ENCODE results near the gene HMCN2.

The HMCN2 gene

DNA sequence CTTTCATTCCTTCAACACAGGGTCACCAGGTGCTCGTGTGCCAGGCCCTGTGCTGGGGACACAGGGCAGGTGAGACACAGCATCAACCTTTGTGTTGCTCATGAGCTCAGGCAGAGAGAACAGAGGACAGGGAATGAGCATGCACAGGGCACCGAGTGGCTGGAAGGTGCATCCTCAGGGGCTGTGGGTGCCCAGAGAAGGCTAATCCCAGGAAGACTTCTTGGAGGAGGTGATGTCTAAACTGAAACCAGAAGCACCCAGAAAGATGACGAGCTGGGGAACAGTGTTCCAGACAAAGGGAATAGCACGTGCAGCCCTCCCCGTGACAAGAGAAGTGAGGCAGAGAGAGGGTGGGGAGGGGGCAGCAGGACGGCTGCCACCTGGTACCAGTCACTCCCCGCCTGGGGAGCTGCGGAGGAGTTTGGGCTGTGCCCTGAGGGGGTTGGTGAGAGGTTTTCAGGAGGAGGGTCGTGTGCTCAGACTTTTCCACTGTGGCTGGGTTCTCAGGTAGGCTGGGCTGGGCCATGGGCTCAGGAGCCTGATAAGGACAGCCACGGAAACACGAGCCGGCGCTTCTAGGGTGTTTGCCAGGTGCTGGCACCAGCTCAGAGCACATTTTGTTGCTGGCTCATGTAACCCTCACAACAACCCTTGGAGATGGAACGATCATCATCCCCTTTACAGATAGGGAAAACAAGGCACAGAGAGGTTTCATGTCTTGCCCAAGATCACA is 46.0 kb downstream of the HMCN2 start:
- no peak for DNase-seq

DNA sequence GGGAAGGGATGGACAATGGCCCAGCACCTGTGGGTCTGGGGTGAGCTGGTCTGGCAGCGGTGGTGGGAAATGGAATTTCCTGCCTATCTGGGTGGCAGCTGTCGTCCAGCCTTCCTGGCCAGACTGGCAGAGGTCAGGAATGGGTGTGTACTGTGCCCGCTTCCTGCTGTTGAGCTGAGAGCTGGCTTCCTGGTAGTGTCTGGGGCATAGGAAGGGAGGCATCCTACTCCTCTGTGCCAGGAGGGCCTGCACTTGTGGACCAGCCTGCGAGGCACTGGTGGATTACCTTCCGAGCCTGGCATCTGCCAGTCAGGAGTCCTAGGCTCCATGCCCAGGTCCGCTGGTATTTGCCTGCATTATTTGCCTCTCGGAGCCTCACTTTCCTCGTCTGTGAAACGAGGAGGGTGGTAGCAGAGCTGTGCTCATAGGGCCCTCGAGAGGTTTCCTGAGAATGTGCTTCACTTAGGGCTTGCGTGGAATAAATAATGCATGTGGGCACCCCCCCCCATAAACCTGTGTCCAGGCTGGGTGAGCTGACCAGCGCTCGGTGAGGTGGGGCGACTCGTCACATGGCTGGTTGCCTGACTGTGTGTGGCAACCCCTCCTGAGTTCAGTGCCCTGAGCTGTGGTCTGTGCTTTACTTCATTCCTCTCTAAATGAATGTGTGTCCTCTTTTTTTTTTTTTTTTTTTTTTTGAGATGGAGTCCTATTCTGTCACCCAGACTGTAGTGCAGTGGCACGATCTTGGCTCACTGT is 47.7 kb downstream of the HMCN2 start:
- no peak for DNase-seq

DNA sequence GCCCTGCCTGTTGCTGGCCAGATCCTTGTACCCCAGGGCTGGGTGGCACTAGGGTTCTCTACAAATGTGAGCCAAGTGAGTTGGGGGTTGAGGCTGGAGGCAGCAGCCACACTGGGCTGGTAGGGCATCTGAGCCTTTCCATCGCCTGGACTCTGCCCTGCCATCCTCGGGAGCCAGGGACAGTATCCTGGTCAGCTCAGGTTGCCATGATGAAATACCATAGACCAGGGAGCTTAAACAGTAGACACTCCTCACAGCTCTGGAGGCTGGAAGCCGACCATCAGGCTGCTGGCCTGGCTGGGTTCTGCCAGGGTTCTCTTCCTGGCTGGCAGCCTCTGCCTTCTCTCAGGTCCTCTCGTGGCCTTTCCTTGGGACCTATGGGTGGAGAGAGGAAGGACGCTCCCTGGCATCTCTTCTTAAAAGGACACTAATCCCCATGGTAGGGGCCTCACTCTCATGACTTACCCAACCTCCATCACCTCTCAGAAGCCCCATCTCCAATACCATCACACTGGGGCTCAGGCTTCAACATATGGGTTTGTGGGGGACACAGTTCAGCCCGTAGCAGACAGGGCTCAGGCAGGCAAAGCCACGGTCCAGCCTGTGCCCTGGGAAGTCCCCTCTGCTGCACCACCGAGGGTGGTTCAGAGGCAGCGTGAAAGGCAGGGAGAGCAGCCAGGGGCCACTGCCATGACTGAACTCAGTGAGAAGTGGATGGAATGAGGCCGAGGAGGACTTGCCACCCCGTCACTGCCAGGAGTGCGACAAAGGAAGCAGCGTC is 50.1 kb downstream of the HMCN2 start:
- DNase-seq: no peak

DNA sequence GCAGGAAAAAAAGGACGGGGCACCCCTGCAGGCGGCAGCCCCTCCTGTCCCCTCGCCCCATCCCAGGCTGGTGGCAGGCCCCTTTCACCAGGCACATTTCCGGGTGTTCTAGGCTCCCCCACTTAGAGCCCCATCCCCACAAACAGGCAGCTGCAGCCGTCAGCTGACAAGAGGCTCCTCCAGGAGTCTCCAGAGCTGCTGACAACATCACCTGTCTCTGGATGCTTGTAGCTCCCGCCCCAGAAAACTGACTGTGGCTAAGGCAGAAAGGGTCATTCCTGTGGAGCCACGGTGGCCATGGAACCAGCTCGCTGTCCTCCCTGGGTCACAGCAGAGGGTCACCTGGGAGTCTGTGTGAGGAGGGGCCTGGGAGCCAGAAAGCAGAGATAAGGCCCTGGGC is 50.9 kb downstream of the HMCN2 start:
- no peak for DNase-seq

DNA sequence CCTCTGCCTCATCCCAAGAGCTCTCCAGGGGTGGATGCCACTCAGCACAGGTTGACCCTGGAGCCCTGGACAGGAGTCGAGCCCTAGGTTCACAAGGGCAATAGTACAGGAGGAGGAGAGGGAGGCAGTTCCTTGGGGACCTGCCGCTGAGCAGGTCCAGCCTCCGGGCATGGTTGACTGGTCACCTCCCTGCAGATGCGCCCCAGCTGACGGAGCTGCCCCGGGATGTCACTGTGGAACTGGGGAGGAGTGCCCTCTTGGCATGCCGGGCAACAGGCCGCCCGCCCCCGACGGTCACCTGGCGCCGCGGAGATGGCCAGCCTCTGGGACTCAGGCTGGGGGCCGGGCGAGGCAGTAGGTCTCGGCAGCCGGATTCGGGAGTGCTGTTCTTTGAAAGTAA is 53.7 kb downstream of the HMCN2 start:
- no peak for DNase-seq

DNA sequence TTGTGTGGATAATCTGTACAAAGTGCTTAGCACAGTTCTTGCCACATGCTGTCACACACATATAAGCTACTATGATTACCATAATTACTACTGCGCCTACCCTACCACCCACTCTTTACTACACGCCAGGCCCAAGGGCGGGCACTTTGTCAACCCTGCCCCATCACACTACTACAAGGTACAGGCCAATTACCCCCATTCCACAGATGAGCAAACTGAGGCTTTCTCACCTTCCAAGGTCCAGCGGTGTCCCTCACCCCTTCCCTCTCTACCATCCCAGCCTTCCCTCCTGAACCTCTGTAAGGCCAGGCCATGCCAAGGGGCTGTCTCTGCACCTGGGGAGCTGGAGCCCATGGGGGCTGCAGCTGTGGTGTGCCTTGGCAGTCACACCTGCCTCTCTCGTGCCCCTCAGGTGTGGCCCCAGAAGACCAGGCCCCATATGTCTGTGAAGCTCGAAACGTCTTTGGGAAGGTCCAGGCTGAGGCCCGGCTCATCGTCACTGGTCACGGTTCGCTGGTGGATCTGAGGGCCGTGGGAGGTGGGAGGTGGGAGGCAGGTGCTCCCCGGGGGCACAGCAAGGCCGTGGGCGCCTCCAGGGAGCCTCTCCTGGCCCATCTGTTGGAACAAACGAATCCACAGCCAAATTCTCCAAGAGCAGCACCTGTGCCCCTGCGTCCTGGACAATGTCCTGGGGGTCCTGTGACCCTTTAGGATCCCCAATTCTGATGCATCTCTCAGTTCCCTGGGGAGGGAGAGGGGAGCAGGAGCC is 54.6 kb downstream of the HMCN2 start:
- DNase-seq: no peak

DNA sequence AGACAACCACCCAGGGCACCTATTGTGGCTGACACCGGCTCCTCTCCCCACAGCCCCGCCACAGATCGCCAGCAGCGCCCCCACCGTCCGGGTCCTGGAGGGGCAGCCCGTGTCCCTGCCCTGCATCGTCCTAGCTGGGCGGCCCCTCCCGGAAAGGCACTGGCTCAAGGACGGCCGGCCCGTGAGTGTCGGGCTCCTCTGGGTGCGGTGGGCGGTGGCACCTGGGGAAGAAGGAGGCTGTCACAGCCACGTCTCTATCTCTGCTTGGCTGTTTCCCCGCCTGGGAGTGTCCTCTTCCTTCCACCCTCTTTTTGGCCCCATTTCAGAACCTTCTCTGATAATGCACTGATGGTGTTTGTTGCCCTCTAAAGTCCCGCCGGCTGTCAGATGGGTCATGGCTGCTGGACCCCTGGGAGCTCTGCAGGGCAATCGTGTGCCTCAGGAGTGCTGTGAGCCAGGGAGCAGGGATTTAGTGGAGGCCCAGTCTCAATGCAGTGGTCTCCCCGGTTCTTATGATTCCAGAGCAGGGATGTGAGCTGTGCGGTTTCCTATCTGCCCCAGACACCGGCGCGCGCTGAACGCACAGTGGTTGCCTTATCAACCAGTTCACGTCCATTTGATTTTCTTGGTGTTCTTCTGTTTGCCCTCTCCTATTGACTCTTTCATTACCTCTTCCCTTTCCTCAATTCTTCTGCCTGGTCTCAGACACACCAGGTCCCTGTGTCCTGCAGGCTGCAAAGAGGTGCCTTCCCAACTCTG is 55.3 kb downstream of the HMCN2 start:
- DNase-seq: no peak

DNA sequence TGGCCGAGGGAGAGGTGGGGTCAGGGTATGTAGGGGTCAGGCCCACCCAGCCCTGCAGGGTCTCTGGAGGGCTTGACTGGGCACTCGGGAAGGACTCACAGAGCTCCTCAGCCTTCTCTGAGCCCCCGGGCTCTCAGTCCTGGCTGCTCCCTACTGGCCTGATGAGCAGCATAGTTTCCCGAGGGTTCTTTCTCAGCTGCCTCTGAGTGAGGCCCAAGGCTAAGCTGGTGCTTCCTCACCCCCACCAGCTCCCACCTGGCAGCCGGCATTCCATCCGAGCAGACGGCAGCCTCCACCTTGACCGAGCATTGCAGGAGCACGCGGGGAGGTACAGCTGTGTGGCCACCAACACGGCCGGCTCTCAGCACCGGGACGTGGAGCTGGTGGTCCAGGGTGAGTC is 56.0 kb downstream of the HMCN2 start:
- no peak for DNase-seq

DNA sequence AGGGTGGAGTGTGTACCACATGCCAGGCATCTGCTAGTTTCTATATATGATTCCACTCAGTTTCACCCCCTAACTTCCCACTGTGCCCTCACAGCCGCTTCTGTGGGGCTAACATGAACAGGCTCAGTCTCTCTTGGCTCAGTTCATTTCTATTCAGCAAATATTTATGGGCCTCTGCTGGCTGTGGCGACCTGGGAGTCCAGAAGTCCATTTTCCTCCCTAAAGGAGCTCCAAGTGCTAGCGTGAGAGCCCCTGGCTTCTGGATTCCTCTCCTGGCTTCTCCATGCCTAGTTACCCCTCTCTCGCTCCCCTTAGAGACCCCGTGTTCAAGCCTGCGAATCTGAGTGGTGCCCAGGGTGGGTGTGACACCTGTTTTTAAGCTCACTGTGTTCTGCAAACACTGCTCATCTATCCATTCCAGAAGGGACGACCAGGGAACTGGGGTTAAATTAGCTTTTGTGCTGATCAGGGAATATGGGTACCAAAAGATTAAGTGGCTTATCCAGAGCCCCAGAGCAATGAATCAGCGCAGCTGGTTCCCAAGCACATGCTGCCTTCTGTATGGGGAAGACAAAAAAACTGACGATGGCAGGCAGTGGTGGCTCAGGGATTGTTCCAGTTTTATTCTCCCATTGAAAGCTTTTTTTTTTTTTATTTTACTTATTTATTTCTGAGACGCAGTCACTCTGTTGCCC is 57.6 kb downstream of the HMCN2 start:
- DNase-seq: no peak

DNA sequence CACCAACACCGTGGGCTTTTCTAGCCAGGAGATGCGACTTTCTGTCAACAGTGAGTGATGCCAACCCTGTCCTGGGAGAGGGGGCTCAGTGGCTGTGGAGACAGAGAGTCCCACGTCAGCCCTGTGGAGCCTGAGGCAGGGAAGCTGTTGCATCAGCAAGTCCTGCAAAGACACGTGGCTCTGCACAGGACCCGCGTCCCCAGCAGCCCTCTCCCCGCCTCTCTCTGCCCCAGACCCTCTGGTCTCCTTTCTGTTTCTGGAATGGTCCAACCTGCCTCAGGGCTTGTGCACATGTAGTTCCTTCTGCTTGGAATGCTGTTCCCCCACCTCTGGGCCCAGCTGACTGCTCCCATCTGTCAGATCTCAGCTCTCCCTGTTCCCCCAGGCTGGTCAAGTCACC is 60.4 kb downstream of the HMCN2 start:
- DNase-seq: no peak

DNA sequence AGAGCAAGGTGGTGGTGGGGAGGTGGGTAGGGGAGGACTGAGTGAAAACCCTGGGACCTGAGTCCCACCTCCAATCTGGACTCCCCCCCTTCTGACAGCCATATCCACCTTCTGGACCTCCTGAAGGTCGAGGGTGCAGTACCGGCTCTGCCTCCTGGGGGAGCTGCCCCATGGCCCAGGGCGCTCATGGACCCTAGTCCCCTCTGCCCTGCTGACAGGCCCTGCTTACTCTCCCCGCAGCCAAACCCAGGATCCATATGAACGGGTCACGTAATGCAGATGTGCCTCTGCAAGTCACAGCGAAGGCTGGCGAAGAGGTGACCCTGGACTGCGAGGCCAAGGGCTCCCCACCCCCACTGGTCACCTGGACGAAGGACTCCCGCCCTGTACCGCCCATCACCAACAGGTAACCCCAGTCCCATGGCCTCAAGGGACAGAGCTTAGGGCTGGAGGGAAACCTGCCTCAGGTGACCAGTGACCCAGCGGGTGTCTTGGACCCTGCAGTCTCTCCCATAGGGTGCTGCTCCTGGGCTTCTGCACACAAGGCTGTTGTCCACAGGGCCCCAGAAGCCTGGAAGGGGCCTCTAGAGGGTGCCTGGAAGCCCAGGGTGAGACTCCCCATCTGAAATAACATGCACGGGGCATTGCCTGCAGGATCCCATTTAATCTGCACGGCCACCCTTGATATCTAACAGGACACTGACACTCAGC is 61.7 kb downstream of the HMCN2 start:
- DNase-seq: no peak

DNA sequence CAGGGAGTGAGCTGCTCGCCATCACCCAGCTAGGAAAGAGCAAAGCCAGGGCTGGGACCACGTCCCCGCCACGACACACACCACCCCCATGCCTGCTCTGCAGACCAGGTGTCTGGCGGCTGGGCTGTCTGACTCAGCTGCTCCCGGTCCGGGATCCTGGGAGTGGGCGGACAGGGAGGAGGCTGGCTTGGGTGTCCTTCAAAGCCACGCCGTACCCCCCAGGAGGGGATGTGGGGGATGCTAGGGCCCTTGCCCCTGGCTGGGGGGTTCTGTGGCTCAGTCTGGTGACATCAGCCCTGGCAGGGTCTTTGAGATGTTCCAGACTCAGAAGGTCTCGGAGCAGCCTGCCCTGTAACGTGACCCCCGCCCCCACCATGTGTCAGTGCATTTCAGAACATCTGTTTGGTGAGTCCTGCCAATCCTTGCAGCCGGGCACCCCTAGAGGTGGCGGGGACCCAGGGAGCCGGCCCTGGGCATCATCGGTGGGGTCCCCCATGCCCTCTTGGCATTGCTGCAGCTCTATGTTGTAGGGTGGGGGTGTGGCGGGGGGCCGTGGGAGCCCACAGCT is 62.3 kb downstream of the HMCN2 start:
- no peak for DNase-seq

DNA sequence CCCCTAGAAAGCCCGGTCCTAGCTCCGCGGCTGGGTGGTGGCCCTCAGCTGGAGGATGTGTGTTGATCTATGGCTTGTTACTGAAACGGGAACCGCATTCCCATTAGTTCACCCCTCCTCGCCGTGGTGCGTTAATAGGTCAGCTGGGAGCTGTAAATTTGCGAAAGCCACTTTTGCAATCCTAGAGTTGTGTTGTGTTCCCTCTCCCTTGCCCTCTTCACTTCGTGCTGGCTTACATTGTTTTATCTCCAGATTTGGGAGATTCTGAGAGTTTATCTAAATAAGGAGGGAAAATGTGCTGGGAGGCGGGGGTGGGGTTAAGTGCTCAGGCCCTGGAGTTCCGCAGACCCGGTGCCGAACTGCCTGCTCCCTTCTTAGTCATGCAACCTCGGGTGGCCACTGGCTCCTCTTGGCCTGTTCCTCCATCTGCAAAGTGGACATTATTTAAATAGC is 62.8 kb downstream of the HMCN2 start:
- DNase-seq: no peak

DNA sequence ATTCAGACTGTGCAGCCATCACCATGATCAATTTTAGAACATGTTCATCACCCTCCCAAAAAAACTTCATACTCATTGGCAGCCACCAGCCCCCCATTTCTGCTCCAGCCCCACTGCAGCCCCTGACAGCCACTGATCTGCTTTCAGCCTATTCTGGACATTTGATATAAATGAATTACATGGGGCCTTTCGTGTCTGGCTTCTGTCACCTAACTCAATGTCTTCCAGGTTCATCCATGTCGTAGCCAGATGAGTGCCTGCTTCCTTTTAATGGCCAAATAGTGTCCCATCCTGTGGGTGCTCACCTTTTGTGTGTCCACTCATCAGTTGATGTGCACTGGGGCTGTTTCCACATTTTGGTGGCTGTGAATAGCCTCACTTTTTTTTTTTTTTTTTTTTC is 63.5 kb downstream of the HMCN2 start:
- no peak for DNase-seq

DNA sequence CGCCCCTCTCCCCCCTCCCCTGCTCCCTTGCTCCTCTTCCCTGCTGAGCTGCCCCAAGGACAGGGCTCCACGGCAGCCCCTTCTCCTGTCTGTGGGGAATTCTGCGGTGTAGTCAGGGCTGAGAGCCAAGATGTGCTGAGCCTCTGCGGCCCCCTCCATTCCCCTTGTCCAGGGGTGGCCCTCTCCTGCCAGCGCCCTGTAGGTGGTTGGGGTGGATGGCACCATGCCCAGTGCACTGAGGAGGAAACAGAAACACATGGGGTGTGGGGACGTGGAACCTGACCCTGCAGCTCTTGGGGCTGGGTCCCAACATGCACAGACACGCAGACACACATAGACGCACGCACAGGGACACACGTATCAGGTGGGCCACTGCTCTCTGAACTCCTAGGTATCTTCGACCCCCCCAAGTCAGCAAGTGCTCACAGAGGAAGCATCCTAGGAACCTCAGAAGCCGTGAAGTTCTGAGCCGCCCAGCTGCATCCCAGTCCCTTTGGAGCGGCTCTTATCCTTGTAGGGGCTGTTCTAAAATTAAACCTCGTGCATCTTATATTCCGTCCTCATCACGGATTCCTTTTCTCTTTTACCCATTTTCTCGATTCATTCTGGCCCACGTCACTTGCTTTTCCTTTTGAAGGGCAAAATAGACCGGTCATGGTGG is 64.8 kb downstream of the HMCN2 start:
- DNase-seq: no peak

DNA sequence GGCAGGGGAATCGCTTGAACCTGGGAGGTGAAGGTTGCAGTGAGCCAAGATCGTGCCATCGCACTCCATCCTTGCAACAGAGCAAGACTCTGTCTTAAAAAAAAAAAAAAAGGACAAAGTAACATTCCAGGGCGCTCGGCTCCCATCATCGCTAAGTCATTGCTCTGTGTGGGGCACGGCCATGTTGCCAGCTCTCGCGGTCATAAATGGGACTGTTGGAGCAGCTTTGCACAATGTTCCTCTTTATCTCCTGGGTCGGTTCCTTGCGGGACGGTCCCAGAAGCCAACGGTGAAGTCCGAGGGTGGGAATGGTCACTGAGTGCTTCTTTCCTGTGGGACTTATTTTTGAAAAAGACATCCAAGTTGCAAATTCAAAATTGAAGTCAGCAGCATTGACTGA is 65.5 kb downstream of the HMCN2 start:
- no peak for DNase-seq

DNA sequence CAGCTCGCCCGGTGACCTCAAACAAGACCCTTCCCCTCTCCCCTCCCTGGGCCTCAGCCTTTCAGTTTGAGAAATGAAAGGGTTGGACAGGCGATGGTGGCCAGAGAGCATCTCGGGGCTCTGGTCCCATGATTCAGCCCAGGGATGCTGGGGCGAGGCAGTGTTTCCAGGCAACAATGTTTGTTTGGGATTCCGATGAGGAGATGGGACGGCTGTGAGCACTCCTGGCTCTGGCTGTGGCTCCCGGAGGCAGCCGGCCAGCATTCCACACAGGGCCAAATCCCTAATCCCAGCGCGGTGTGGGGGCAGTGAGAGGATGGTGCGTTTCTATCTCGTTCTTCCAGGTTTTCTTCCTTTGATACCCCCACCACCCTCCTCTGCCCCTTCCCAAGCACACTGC is 66.0 kb downstream of the HMCN2 start:
- no peak for DNase-seq

DNA sequence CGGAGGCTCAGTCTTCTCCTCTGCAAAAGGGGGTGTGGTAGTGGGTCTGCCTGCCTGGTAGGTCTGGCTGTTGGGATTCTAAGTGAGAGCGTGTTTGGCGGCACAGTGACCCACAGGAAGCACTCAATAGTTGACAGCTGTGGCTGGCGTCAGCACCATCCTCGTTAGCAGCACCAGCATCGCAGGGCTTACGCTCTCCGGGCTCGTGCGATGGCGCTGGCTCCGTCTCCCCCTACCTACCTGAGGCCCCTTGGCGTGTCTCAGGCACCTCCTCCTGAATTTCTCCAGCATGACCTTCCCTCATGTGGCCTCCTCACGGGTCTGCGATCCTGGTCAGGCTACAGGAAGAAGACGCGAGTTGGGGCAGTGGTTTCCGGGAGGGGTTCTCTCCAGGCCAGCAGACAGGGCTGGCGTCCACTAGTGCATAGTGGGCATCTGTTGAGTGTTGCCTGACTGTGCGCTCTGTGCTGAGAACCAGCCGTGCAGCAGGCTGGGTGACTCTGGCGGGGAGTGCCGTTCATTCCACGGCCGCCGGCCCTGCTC is 66.9 kb downstream of the HMCN2 start:
- DNase-seq: no peak

DNA sequence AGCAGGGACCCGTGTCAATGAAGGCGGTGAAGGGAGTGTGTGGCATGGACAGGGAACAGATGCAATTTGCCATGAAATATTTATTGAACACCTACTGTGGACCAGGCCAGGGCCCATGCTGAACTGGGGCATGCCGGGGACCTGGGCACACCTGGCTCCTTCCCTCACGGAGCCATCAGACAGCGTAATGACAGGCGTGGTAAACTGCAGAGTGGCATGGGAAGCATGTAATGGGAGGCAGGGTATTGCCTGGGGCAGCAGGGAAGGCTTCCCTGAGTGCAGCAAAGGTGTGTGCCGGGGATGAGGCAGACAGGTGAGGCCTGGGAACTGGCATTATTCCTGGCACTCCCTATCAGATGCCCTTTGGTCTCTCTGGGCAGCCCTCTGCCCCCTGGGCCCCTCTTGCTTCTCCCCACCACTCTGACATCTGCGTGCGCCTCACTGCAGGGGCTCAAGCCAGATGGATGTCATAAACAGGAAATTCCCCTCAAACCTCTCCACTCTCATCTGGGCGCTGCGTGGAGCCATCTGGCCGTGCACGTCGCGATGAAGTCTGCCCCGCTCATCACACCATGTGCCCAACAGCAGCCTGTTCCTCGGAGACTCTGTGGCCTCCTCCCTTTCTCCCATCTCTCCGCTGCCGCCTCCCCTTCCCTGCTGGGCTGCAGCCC is 67.6 kb downstream of the HMCN2 start:
- DNase-seq: no peak

Measured in stimulated activated CD4-positive, alpha-beta T cell treated with anti-CD3 and anti-CD28 coated beads, Interleukin-12 subunit alpha, Interleukin-12 subunit beta, amount 100 ng/mL, for 4 hours (primary cell).